ENCODE results near the gene OSBPL3. TPM values are rescaled to one million over a fixed set of nuclear protein-coding genes. Genes with fewer than 3 reads are reported as not detected.

Gene OSBPL3
- total and polyA plus RNA-seq, 10 donors: 10.3 to 33.9 (median 26.8) TPM

DNA sequence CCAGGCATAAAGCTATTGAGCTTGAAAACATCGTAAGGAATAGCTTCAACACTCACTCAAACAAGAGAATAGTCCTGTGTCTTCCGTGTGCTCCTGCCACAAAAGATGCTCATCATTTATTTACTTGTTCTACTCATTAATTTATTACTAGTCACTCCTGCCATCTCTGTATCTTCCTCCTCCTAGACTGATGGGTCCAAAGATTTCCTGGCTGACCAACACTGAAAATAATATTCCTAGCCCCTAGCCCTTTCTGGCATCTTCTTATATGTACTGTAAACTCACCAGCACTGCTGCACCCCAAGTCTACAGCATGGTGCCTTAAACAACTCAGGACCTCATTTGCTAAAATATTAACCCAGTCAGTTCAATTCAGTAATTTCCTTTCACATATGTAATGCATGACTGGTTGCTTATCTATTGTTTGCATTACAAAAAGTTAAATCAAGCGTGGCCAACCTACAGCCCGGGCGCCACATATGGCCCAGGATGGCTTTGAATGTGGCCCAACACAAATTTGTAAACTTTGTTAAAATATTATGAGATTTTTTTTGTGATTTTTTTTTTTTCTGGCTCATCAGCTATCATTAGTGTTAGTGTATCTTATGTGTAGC, 136.1 kb downstream of the OSBPL3 start:
- no peaks in the 10 kb centered on the region for H3K9me3 ChIP-seq
- intact Hi-C loops (cut with DNase I; ENCODE audit: low total_unique reads): no loop called here
- no peak overlapping the region for H3K4me3 ChIP-seq
- TF ChIP-seq, protein P1, sequence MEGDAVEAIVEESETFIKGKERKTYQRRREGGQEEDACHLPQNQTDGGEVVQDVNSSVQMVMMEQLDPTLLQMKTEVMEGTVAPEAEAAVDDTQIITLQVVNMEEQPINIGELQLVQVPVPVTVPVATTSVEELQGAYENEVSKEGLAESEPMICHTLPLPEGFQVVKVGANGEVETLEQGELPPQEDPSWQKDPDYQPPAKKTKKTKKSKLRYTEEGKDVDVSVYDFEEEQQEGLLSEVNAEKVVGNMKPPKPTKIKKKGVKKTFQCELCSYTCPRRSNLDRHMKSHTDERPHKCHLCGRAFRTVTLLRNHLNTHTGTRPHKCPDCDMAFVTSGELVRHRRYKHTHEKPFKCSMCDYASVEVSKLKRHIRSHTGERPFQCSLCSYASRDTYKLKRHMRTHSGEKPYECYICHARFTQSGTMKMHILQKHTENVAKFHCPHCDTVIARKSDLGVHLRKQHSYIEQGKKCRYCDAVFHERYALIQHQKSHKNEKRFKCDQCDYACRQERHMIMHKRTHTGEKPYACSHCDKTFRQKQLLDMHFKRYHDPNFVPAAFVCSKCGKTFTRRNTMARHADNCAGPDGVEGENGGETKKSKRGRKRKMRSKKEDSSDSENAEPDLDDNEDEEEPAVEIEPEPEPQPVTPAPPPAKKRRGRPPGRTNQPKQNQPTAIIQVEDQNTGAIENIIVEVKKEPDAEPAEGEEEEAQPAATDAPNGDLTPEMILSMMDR (IDR thresholded peaks at IDR 0.05 in 8 of 11, conservative IDR thresholded peaks at IDR 0.05 in 3 of 11): no peak
- no peak for TF ChIP-seq POLR2AphosphoS5 (IDR thresholded peaks at IDR 0.05)
- no peak for TF ChIP-seq POLR2A (IDR thresholded peaks at IDR 0.05)
- no peaks in the 10 kb centered on the region for H3K27me3 ChIP-seq (replicated peaks in 1 of 7)
- no peak for DNase-seq
- WGBS, 5 donors: 82 to 89% (median 87%) methylated on average over 5 of the region's 5 CpGs
- peaks cover 0 to 23% (median 1%) of the 10 kb centered on the region in 6 donors for H3K36me3 ChIP-seq
- H3K27ac ChIP-seq: peak overlapping the region in 4 of 8 donors; percentile 63 to 79 (median 74)
- peaks cover 0 to 26% (median 4%) of the 10 kb centered on the region in 6 donors for H3K4me1 ChIP-seq

GRCh38 chr7:24842449-24843241, 137.3 kb downstream of the OSBPL3 start:
- Histone ChIP-seq H3K9me3 (no peaks in the 10 kb centered on the region), H3K4me3 (no peak overlapping the region), H3K36me3 (peaks cover 0 to 15% (median 0%) of the 10 kb centered on the region in 6 donors), H3K27ac (peak overlapping the region in 7 of 8 donors; percentile 42 to 79 (median 70)), H3K27me3 (replicated peaks in 1 of 7) (no peaks in the 10 kb centered on the region), H3K4me1 (peaks cover 0 to 34% (median 4%) of the 10 kb centered on the region in 6 donors)
- TF ChIP-seq, protein P1 (IDR thresholded peaks at IDR 0.05 in 8 of 11, conservative IDR thresholded peaks at IDR 0.05 in 3 of 11): no peak
- peak in 1 of 3 donors; percentile 55 for TF ChIP-seq POLR2AphosphoS5 (IDR thresholded peaks at IDR 0.05)
- intact Hi-C loops (cut with DNase I; ENCODE audit: low total_unique reads): no loop called here
- no peak for DNase-seq
- 75 to 84% (median 80%) methylated on average over 5 of the region's 5 CpGs for WGBS, 5 donors

- Histone ChIP-seq H3K36me3 (peaks cover 0 to 13% (median 0%) of the 10 kb centered on the region in 6 donors), H3K4me1 (peaks cover 0 to 35% (median 7%) of the 10 kb centered on the region in 6 donors), H3K9me3 (no peaks in the 10 kb centered on the region), H3K27ac (peak overlapping the region in 7 of 8 donors; percentile 29 to 79 (median 63)), H3K27me3 (replicated peaks in 1 of 7) (no peaks in the 10 kb centered on the region), H3K4me3 (no peak overlapping the region)
- 48 to 63% (median 58%) methylated on average over 2 of the region's 2 CpGs for WGBS, 5 donors
- intact Hi-C loops (cut with DNase I; ENCODE audit: low total_unique reads): no loop called here
- no peak for DNase-seq
- TF ChIP-seq POLR2A (IDR thresholded peaks at IDR 0.05) (no peak), POLR2AphosphoS5 (IDR thresholded peaks at IDR 0.05) (no peak)
- TF ChIP-seq, protein P1 (IDR thresholded peaks at IDR 0.05 in 8 of 11, conservative IDR thresholded peaks at IDR 0.05 in 3 of 11): no peak
Observed at GRCh38 chr7:24842029-24842428, 137.9 kb downstream of the OSBPL3 start.

GRCh38 chr7:24840563-24840962, 139.4 kb downstream of the OSBPL3 start:
- H3K4me3 ChIP-seq: no peak overlapping the region
- H3K27ac ChIP-seq: no peak overlapping the region
- H3K9me3 ChIP-seq: no peaks in the 10 kb centered on the region
- H3K4me1 ChIP-seq: peaks cover 7 to 50% (median 19%) of the 10 kb centered on the region in 6 donors
- H3K36me3 ChIP-seq: peaks cover 0 to 13% (median 0%) of the 10 kb centered on the region in 6 donors
- DNase-seq: no peak
- H3K27me3 ChIP-seq (replicated peaks in 1 of 7): no peaks in the 10 kb centered on the region
- TF ChIP-seq POLR2AphosphoS5 (IDR thresholded peaks at IDR 0.05) (no peak), POLR2A (IDR thresholded peaks at IDR 0.05) (no peak)
- TF ChIP-seq, protein P1 (IDR thresholded peaks at IDR 0.05 in 8 of 11, conservative IDR thresholded peaks at IDR 0.05 in 3 of 11): no peak
- intact Hi-C loops (cut with DNase I; ENCODE audit: low total_unique reads): no loop called here
